Measurements from ENCODE around the gene CD248.
"Not testable (repeated sequence)": the region's sequence is repeated elsewhere in the genome, so short reads cannot be mapped to it uniquely, and the experiment has no call there.

The CD248 gene

GRCh38 chr11:66314186-66314501, 2.7 kb downstream of the CD248 start:
- DNase-seq (ENCODE audit: low read depth in 1 of 2, low spot score in 1 of 2) = no peak

GRCh38 chr11:66313321-66314185, 3.3 kb downstream of the CD248 start:
- no peak for DNase-seq (ENCODE audit: low read depth in 1 of 2, low spot score in 1 of 2)

- peak; percentile 93 to 99 for DNase-seq (ENCODE audit: low read depth in 1 of 2, low spot score in 1 of 2)
These were observed 4.1 kb downstream of the CD248 start for GRCh38 chr11:66312549-66313320.

- peak; percentile 79 to 97 for DNase-seq (ENCODE audit: low read depth in 1 of 2, low spot score in 1 of 2)
These were observed 4.8 kb downstream of the CD248 start for GRCh38 chr11:66311965-66312548.

GRCh38 chr11:66311470-66311964, 5.3 kb downstream of the CD248 start:
- DNase-seq (ENCODE audit: low read depth in 1 of 2, low spot score in 1 of 2) = no peak

GRCh38 chr11:66310803-66311440, 5.9 kb downstream of the CD248 start:
- not testable (repeated sequence) for DNase-seq (ENCODE audit: low read depth in 1 of 2, low spot score in 1 of 2)

GRCh38 chr11:66310324-66310723, 6.5 kb downstream of the CD248 start:
- no peak for DNase-seq (ENCODE audit: low read depth in 1 of 2, low spot score in 1 of 2)

- no peak for DNase-seq (ENCODE audit: low read depth in 1 of 2, low spot score in 1 of 2)
These were observed 7.4 kb downstream of the CD248 start for GRCh38 chr11:66309475-66309874.

GRCh38 chr11:66302656-66303055, 14.2 kb downstream of the CD248 start:
- no peak for DNase-seq (ENCODE audit: low read depth in 1 of 2, low spot score in 1 of 2)

GRCh38 chr11:66299186-66299585, 17.7 kb downstream of the CD248 start:
- DNase-seq (ENCODE audit: low read depth in 1 of 2, low spot score in 1 of 2) = no peak

GRCh38 chr11:66297610-66298009, 19.2 kb downstream of the CD248 start:
- no peak for DNase-seq (ENCODE audit: low read depth in 1 of 2, low spot score in 1 of 2)

GRCh38 chr11:66294626-66295620, 21.9 kb downstream of the CD248 start:
- DNase-seq (ENCODE audit: low read depth in 1 of 2, low spot score in 1 of 2) = no peak

- no peak for DNase-seq (ENCODE audit: low read depth in 1 of 2, low spot score in 1 of 2)
These were observed 22.8 kb downstream of the CD248 start for GRCh38 chr11:66293777-66294625.

- no peak for DNase-seq (ENCODE audit: low read depth in 1 of 2, low spot score in 1 of 2)
These were observed 23.5 kb downstream of the CD248 start for GRCh38 chr11:66293352-66293751.

GRCh38 chr11:66292543-66293332, 24.1 kb downstream of the CD248 start:
- no peak for DNase-seq (ENCODE audit: low read depth in 1 of 2, low spot score in 1 of 2)

- no peak for DNase-seq (ENCODE audit: low read depth in 1 of 2, low spot score in 1 of 2)
These were observed 24.9 kb downstream of the CD248 start, which contains the start of gene TMEM151A for GRCh38 chr11:66291706-66292542. TSS of gene TMEM151A (plus strand) at chr11:66291894. CDS start at chr11:66292014, 120 bp downstream.

- no peak for DNase-seq (ENCODE audit: low read depth in 1 of 2, low spot score in 1 of 2)
These were observed 25.5 kb downstream of the CD248 start for GRCh38 chr11:66291303-66291705.

GRCh38 chr11:66290330-66290621, 26.6 kb downstream of the CD248 start:
- no peak for DNase-seq (ENCODE audit: low read depth in 1 of 2, low spot score in 1 of 2)

All from activated T-helper 1 cell treated with anti-CD3 and anti-CD28 coated beads, Interleukin-2, amount 50 U/mL, for 16 hours (primary cell).